ENCODE measurements around the gene FAM89B. TPM values are rescaled to one million over a fixed set of nuclear protein-coding genes. Genes with fewer than 3 reads are reported as not detected.

The FAM89B gene
- total RNA-seq, 2 donors from 2014 or later, result 38.0 to 71.5 TPM

GRCh38 chr11:65616575-65617001 is 44.2 kb downstream of the FAM89B start:
- Mint-ChIP-seq H3K36me3 (peaks cover 10% of the 10 kb centered on the region), H3K4me1 (ENCODE audit: low read depth in 2 of 2) (peaks cover 22 to 33% of the 10 kb centered on the region in 2 donors), H3K27me3 (no peaks in the 10 kb centered on the region), H3K4me3 (peak overlapping the region; percentile 98), H3K9me3 (no peaks in the 10 kb centered on the region), H3K27ac (peak overlapping the region; percentile 75 to 84)
- no peak for DNase-seq (ENCODE audit: low spot score)
- no peak for ATAC-seq

GRCh38 chr11:65617136-65617850 is 45.0 kb downstream of the FAM89B start:
- ATAC-seq (no peak), DNase-seq (ENCODE audit: low spot score) (no peak)
- Mint-ChIP-seq H3K9me3 (no peaks in the 10 kb centered on the region), H3K4me3 (peak overlapping the region; percentile 98), H3K4me1 (ENCODE audit: low read depth in 2 of 2) (peaks cover 16 to 31% of the 10 kb centered on the region in 2 donors), H3K27me3 (no peaks in the 10 kb centered on the region), H3K27ac (peak overlapping the region; percentile 75 to 84), H3K36me3 (peaks cover 8% of the 10 kb centered on the region)

GRCh38 chr11:65617990-65618751 is 45.8 kb downstream of the FAM89B start:
- H3K9me3 Mint-ChIP-seq, result no peaks in the 10 kb centered on the region
- no peak overlapping the region for H3K27ac Mint-ChIP-seq
- no peak for DNase-seq (ENCODE audit: low spot score)
- no peak overlapping the region for H3K4me3 Mint-ChIP-seq
- peaks cover 6% of the 10 kb centered on the region for H3K36me3 Mint-ChIP-seq
- ATAC-seq, result no peak
- H3K27me3 Mint-ChIP-seq, result no peaks in the 10 kb centered on the region
- peaks cover 13 to 27% of the 10 kb centered on the region in 2 donors for H3K4me1 Mint-ChIP-seq (ENCODE audit: low read depth in 2 of 2)

GRCh38 chr11:65618763-65619162 is 46.4 kb downstream of the FAM89B start:
- peaks cover 6% of the 10 kb centered on the region for H3K36me3 Mint-ChIP-seq
- no peaks in the 10 kb centered on the region for H3K27me3 Mint-ChIP-seq
- no peak overlapping the region for H3K27ac Mint-ChIP-seq
- H3K9me3 Mint-ChIP-seq, result no peaks in the 10 kb centered on the region
- ATAC-seq (no peak), DNase-seq (ENCODE audit: low spot score) (no peak)
- H3K4me1 Mint-ChIP-seq (ENCODE audit: low read depth in 2 of 2), result peaks cover 13 to 25% of the 10 kb centered on the region in 2 donors
- H3K4me3 Mint-ChIP-seq, result no peak overlapping the region

GRCh38 chr11:65619281-65619928 is 47.1 kb downstream of the FAM89B start:
- H3K36me3 Mint-ChIP-seq, result peaks cover 6% of the 10 kb centered on the region
- H3K4me3 Mint-ChIP-seq, result no peak overlapping the region
- DNase-seq (ENCODE audit: low spot score) (no peak), ATAC-seq (no peak)
- no peaks in the 10 kb centered on the region for H3K27me3 Mint-ChIP-seq
- peaks cover 13 to 21% of the 10 kb centered on the region in 2 donors for H3K4me1 Mint-ChIP-seq (ENCODE audit: low read depth in 2 of 2)
- H3K9me3 Mint-ChIP-seq, result no peaks in the 10 kb centered on the region
- H3K27ac Mint-ChIP-seq, result no peak overlapping the region

- Mint-ChIP-seq H3K36me3 (peaks cover 6% of the 10 kb centered on the region), H3K9me3 (no peaks in the 10 kb centered on the region), H3K4me3 (no peak overlapping the region), H3K4me1 (ENCODE audit: low read depth in 2 of 2) (peaks cover 13 to 25% of the 10 kb centered on the region in 2 donors), H3K27me3 (no peaks in the 10 kb centered on the region), H3K27ac (no peak overlapping the region)
- ATAC-seq (no peak), DNase-seq (ENCODE audit: low spot score) (no peak)
These were observed 48.3 kb downstream of the FAM89B start for GRCh38 chr11:65620666-65621065.

GRCh38 chr11:65621460-65621859 is 49.1 kb downstream of the FAM89B start:
- DNase-seq (ENCODE audit: low spot score), result no peak
- no peaks in the 10 kb centered on the region for H3K9me3 Mint-ChIP-seq
- H3K4me1 Mint-ChIP-seq (ENCODE audit: low read depth in 2 of 2), result peaks cover 9 to 27% of the 10 kb centered on the region in 2 donors
- no peak overlapping the region for H3K4me3 Mint-ChIP-seq
- no peaks in the 10 kb centered on the region for H3K27me3 Mint-ChIP-seq
- H3K27ac Mint-ChIP-seq, result no peak overlapping the region
- ATAC-seq, result no peak
- peaks cover 4% of the 10 kb centered on the region for H3K36me3 Mint-ChIP-seq

GRCh38 chr11:65622011-65622410 is 49.7 kb downstream of the FAM89B start:
- ATAC-seq, result no peak

GRCh38 chr11:65623177-65623576 is 50.8 kb downstream of the FAM89B start:
- peaks cover 0 to 22% of the 10 kb centered on the region in 2 donors for H3K4me1 Mint-ChIP-seq (ENCODE audit: low read depth in 2 of 2)
- no peak overlapping the region for H3K4me3 Mint-ChIP-seq
- no peaks in the 10 kb centered on the region for H3K27me3 Mint-ChIP-seq
- DNase-seq (ENCODE audit: low spot score) (no peak), ATAC-seq (no peak)
- no peak overlapping the region for H3K27ac Mint-ChIP-seq
- H3K9me3 Mint-ChIP-seq, result no peaks in the 10 kb centered on the region
- no peaks in the 10 kb centered on the region for H3K36me3 Mint-ChIP-seq

More at GRCh38 chr11:65622011-65622410, 49.7 kb downstream of the FAM89B start:
- Mint-ChIP-seq H3K27ac (no peak overlapping the region), H3K4me1 (ENCODE audit: low read depth in 2 of 2) (peaks cover 3 to 22% of the 10 kb centered on the region in 2 donors), H3K36me3 (no peaks in the 10 kb centered on the region), H3K4me3 (no peak overlapping the region), H3K9me3 (no peaks in the 10 kb centered on the region), H3K27me3 (no peaks in the 10 kb centered on the region)
- no peak for DNase-seq (ENCODE audit: low spot score)

Other genes with a start within 250 kb of the FAM89B start
- gene DPF2, start 238.7 kb upstream of the FAM89B start, total RNA-seq, result 10 to 100 TPM; 61.8 to 82.5 TPM
- gene TIGD3, start 217.8 kb upstream of the FAM89B start, total RNA-seq, result 1 to 10 TPM in 1 of 2 donors, under 1 TPM in 1; 0.59 to 1.3 TPM
- gene SLC25A45, start 189.9 kb upstream of the FAM89B start, total RNA-seq, result 10 to 100 TPM; 10.8 to 12.6 TPM
- 10 to 100 TPM; 50.5 to 68.4 TPM for gene FRMD8, start 185.9 kb upstream of the FAM89B start, total RNA-seq
- 100 to 1,000 TPM; 432 to 571 TPM for gene NEAT1, start 149.7 kb upstream of the FAM89B start, total RNA-seq
- gene MALAT1, start 73.5 kb upstream of the FAM89B start, total RNA-seq, result 1,000 to 10,000 TPM; 6,610 to 7,236 TPM
- gene SCYL1, start 47.5 kb upstream of the FAM89B start, total RNA-seq, result 100 to 1,000 TPM in 1 of 2 donors, 10 to 100 TPM in 1; 84.5 to 112 TPM
- 10 to 100 TPM; 42.3 to 60.2 TPM for gene LTBP3, start 14.2 kb upstream of the FAM89B start, total RNA-seq
- 10 to 100 TPM; 55.8 to 89.3 TPM for gene ZNRD2, start 2.1 kb upstream of the FAM89B start, total RNA-seq
- 100 to 1,000 TPM; 156 to 188 TPM for gene EHBP1L1, start 3.5 kb downstream of the FAM89B start, total RNA-seq
- 1 to 10 TPM; 2.3 to 2.8 TPM for gene KCNK7, start 23.3 kb downstream of the FAM89B start, total RNA-seq
- gene MAP3K11, start 41.7 kb downstream of the FAM89B start, total RNA-seq, result 10 to 100 TPM; 81.1 to 83.3 TPM
- 10 to 100 TPM; 65.1 to 96.9 TPM for gene PCNX3, start 43.2 kb downstream of the FAM89B start, total RNA-seq
- gene SIPA1, start 65.6 kb downstream of the FAM89B start, total RNA-seq, result 100 to 1,000 TPM; 139 to 140 TPM
- gene RELA, start 90.4 kb downstream of the FAM89B start, total RNA-seq, result 10 to 100 TPM; 85.2 to 96.4 TPM
- gene KAT5, start 139.7 kb downstream of the FAM89B start, total RNA-seq, result 10 to 100 TPM; 77.5 to 82.9 TPM
- gene RNASEH2C, start 148.3 kb downstream of the FAM89B start, total RNA-seq, result 100 to 1,000 TPM in 1 of 2 donors, 10 to 100 TPM in 1; 87.3 to 138 TPM
- 10 to 100 TPM; 15.8 to 25.4 TPM for gene AP5B1, start 208.4 kb downstream of the FAM89B start, total RNA-seq
- not detected for gene OVOL1, start 214.5 kb downstream of the FAM89B start, total RNA-seq

Data from natural killer cell treated with Interleukin-12 subunit alpha and Interleukin-12 subunit beta and Interleukin-15 and Interleukin-18, amount 100 ng/mL, for 72 hours (primary cell).